Endodermal cell (in vitro differentiated cells): ENCODE data around the gene ADAMTS6. TPM values are rescaled to one million over a fixed set of nuclear protein-coding genes. Genes with fewer than 3 reads are reported as not detected.

Experiments used
- DNase-seq: peaks from one replicate; pipeline ENCODE4 v3.0.0-alpha.2; 2017
- H3K27ac ChIP-seq: 2 replicates; pipeline ENCODE4 v1.5.1; 2013; ENCODE audit warnings: mild to moderate bottlenecking, low read depth, low read length, moderate library complexity
- H3K27me3 ChIP-seq: 2 replicates; pipeline ENCODE4 v1.6.1; 2013; ENCODE audit warnings: mild to moderate bottlenecking, low read length, moderate library complexity; ENCODE audit not compliant: insufficient read depth, control insufficient read depth, poor library complexity, severe bottlenecking
- H3K36me3 ChIP-seq: 2 replicates; pipeline ENCODE4 v1.7.0; 2013; ENCODE audit warnings: mild to moderate bottlenecking, low read length, moderate library complexity; ENCODE audit not compliant: control insufficient read depth, insufficient read depth
- H3K4me1 ChIP-seq: one replicate; pipeline ENCODE4 v1.7.0; 2013; ENCODE audit warnings: low read length; ENCODE audit not compliant: control insufficient read depth, insufficient read depth
- H3K4me3 ChIP-seq: 2 replicates; pipeline ENCODE4 v1.5.1; 2013; ENCODE audit warnings: mild to moderate bottlenecking, low read length, moderate library complexity
- H3K9ac ChIP-seq: 2 replicates; pipeline ENCODE4 v1.6.1; 2013; ENCODE audit warnings: mild to moderate bottlenecking, low read length, moderate library complexity; ENCODE audit not compliant: poor library complexity, severe bottlenecking; ENCODE audit errors: extremely low read depth
- H3K9me3 ChIP-seq: 2 replicates; pipeline ENCODE4 v1.6.1; 2013; ENCODE audit warnings: mild to moderate bottlenecking, low read length, moderate library complexity; ENCODE audit not compliant: control insufficient read depth
- H3K27ac Mint-ChIP-seq: 2 replicates; pipeline ENCODE4 v1.8.0; 2020; ENCODE audit warnings: mixed read lengths
- H3K27me3 Mint-ChIP-seq: 2 replicates; pipeline ENCODE4 v1.8.0; 2021; ENCODE audit warnings: mild to moderate bottlenecking, mixed read lengths; ENCODE audit not compliant: insufficient read depth
- H3K36me3 Mint-ChIP-seq: 2 replicates; pipeline ENCODE4 v1.8.0; 2020; ENCODE audit warnings: low read depth, mixed read lengths
- H3K4me1 Mint-ChIP-seq: 2 replicates; pipeline ENCODE4 v1.8.0; 2020; ENCODE audit warnings: mixed read lengths
- H3K4me3 Mint-ChIP-seq: 2 replicates; pipeline ENCODE4 v1.8.0; 2020; ENCODE audit warnings: mild to moderate bottlenecking, moderate library complexity, mixed read lengths
- H3K9me3 Mint-ChIP-seq: 2 replicates; pipeline ENCODE4 v1.8.0; 2020; ENCODE audit warnings: mild to moderate bottlenecking, mixed read lengths
- CTCF ChIP-seq: fragments of 200-600 bp; sonication (generic); conservative IDR thresholded peaks from 2 replicates; pipeline ENCODE4 v1.5.0; 2021; ENCODE audit warnings: antibody characterized with exemption, mild to moderate bottlenecking
- WGBS, 2 experiments: methylation state at CpG; one replicate each; pipeline versions ENCODE4 v1.1.5 to v1.1.7; 2013; ENCODE audit warnings: missing lambda C conversion rate in 2 of 2, mixed read lengths in 1 of 2; ENCODE audit not compliant: insufficient coverage in 1 of 2, insufficient read length in 1 of 2; 5-methylcytosine and 5-hydroxymethylcytosine counted together
- total RNA-seq, 2 donors: library from RNA; stranded (reverse); fragmentation: NEBNext Ultra II Directional in 1 of 2; extraction: Animal tissue kit (Norgen Biotek cat#: 25700) in 1 of 2; gene quantifications; 2 replicates in 1 of 2; 3 replicates in 1 of 2; pipeline ENCODE4 v1.2.1, GENCODE V29; 2021

Gene ADAMTS6
- total RNA-seq, 2 donors from 2014 or later, result 2.8 to 4.3 TPM

- Histone ChIP-seq H3K9ac (no peak overlapping the region), H3K27ac (no peak overlapping the region), H3K4me3 (no peak overlapping the region), H3K27me3 (no peaks in the 10 kb centered on the region), H3K4me1 (no peaks in the 10 kb centered on the region), H3K9me3 (no peaks in the 10 kb centered on the region), H3K36me3 (no peaks in the 10 kb centered on the region)
- peaks cover 11% of the 10 kb centered on the region for H3K4me1 Mint-ChIP-seq
- no peak overlapping the region for H3K27ac Mint-ChIP-seq
- WGBS, 2 experiments, result 96 to 100% methylated on average over 3 to 4 of the region's 4 CpGs
- H3K27me3 Mint-ChIP-seq, result no peaks in the 10 kb centered on the region
- no peaks in the 10 kb centered on the region for H3K9me3 Mint-ChIP-seq
- TF ChIP-seq CTCF, result no peak
- no peaks in the 10 kb centered on the region for H3K36me3 Mint-ChIP-seq
- no peak for DNase-seq
- no peak overlapping the region for H3K4me3 Mint-ChIP-seq
Measured at GRCh38 chr5:65132386-65132785, 349.3 kb downstream of the ADAMTS6 start.

GRCh38 chr5:65128226-65128625 is 353.5 kb downstream of the ADAMTS6 start:
- H3K4me3 Mint-ChIP-seq, result no peak overlapping the region
- Histone ChIP-seq H3K9me3 (no peaks in the 10 kb centered on the region), H3K9ac (no peak overlapping the region), H3K4me1 (peaks cover 4% of the 10 kb centered on the region), H3K4me3 (no peak overlapping the region), H3K27ac (peak overlapping the region; percentile 19), H3K27me3 (no peaks in the 10 kb centered on the region), H3K36me3 (no peaks in the 10 kb centered on the region)
- no peaks in the 10 kb centered on the region for H3K36me3 Mint-ChIP-seq
- no peaks in the 10 kb centered on the region for H3K9me3 Mint-ChIP-seq
- DNase-seq, result peak; percentile 67
- WGBS, 2 experiments, result 83 to 90% methylated on average over 2 to 6 of the region's 6 CpGs
- H3K4me1 Mint-ChIP-seq, result peaks cover 29% of the 10 kb centered on the region
- H3K27ac Mint-ChIP-seq, result no peak overlapping the region
- no peak for TF ChIP-seq CTCF
- no peaks in the 10 kb centered on the region for H3K27me3 Mint-ChIP-seq

- Histone ChIP-seq H3K4me1 (peaks cover 4% of the 10 kb centered on the region), H3K4me3 (no peak overlapping the region), H3K36me3 (no peaks in the 10 kb centered on the region), H3K9ac (no peak overlapping the region), H3K27ac (no peak overlapping the region), H3K9me3 (no peaks in the 10 kb centered on the region), H3K27me3 (no peaks in the 10 kb centered on the region)
- no peak for TF ChIP-seq CTCF
- no peak for DNase-seq
- Mint-ChIP-seq H3K9me3 (no peaks in the 10 kb centered on the region), H3K36me3 (no peaks in the 10 kb centered on the region), H3K27ac (no peak overlapping the region), H3K4me1 (peaks cover 29% of the 10 kb centered on the region), H3K27me3 (no peaks in the 10 kb centered on the region), H3K4me3 (no peak overlapping the region)
- 86 to 93% methylated on average over 6 to 10 of the region's 10 CpGs for WGBS, 2 experiments
Measured at GRCh38 chr5:65127161-65127901, 354.4 kb downstream of the ADAMTS6 start.
